Fibroblast of upper back skin (primary cell): ENCODE results near the gene ADAMTS13.

Experiments
- DNase-seq: peaks from one replicate; pipeline ENCODE4 v3.0.0-alpha.2; 2013

ADAMTS13 gene

GRCh38 chr9:133456409-133456808 lies 34.2 kb downstream of the ADAMTS13 start:
- DNase-seq, result no peak

- DNase-seq, result no peak
These were observed 35.1 kb downstream of the ADAMTS13 start for GRCh38 chr9:133457233-133457632.

GRCh38 chr9:133457748-133458147 lies 35.6 kb downstream of the ADAMTS13 start:
- no peak for DNase-seq

GRCh38 chr9:133458643-133459312 lies 36.6 kb downstream of the ADAMTS13 start:
- no peak for DNase-seq

- peak; percentile 90 for DNase-seq
These were observed 37.6 kb downstream of the ADAMTS13 start, which contains the start of gene CACFD1 for GRCh38 chr9:133459476-133460404. Gene CACFD1, plus strand, starts transcription at chr9:133459978. Its CDS starts 89 bp downstream, at chr9:133460067.

GRCh38 chr9:133460405-133461175 lies 38.4 kb downstream of the ADAMTS13 start:
- peak; percentile 31 for DNase-seq

GRCh38 chr9:133461975-133462374 lies 39.8 kb downstream of the ADAMTS13 start:
- no peak for DNase-seq

- DNase-seq, result no peak
These were observed 41.2 kb downstream of the ADAMTS13 start for GRCh38 chr9:133463234-133463863.

GRCh38 chr9:133463864-133464615 lies 41.9 kb downstream of the ADAMTS13 start:
- DNase-seq, result no peak

GRCh38 chr9:133464638-133465037 lies 42.5 kb downstream of the ADAMTS13 start:
- no peak for DNase-seq

- no peak for DNase-seq
These were observed 43.8 kb downstream of the ADAMTS13 start for GRCh38 chr9:133465984-133466383.

- no peak for DNase-seq
These were observed 44.9 kb downstream of the ADAMTS13 start for GRCh38 chr9:133467101-133467500.

GRCh38 chr9:133468374-133468773 lies 46.2 kb downstream of the ADAMTS13 start:
- no peak for DNase-seq

GRCh38 chr9:133468777-133469421 lies 46.7 kb downstream of the ADAMTS13 start:
- DNase-seq, result no peak

- DNase-seq, result no peak
These were observed 48.3 kb downstream of the ADAMTS13 start for GRCh38 chr9:133470427-133470924.

- no peak for DNase-seq
These were observed 48.8 kb downstream of the ADAMTS13 start for GRCh38 chr9:133470988-133471387.

- no peak for DNase-seq
These were observed 49.5 kb downstream of the ADAMTS13 start for GRCh38 chr9:133471551-133472276.

GRCh38 chr9:133472277-133472645 lies 50.1 kb downstream of the ADAMTS13 start:
- DNase-seq, result no peak

- no peak for DNase-seq
These were observed 50.7 kb downstream of the ADAMTS13 start for GRCh38 chr9:133472753-133473378.

- no peak for DNase-seq
These were observed 51.6 kb downstream of the ADAMTS13 start for GRCh38 chr9:133473743-133474142.
